WTC11 (cell line): ENCODE results near the gene MT1M. TPM values are rescaled to one million over a fixed set of nuclear protein-coding genes. Genes with fewer than 3 reads are reported as not detected.

ENCODE experiments used
- ATAC-seq: fragments of 200-7000 bp; cut with Tn5 transposase; 2 replicates; pipeline ENCODE4 v1.10.0; 2021; ENCODE audit warnings: mild to moderate bottlenecking, moderate library complexity
- CTCF ChIA-PET: fragments of 300-600 bp; sonication (Branson Sonifier 250); formaldehyde crosslinking; loops from one replicate; lab custom pipeline; 2021; ENCODE audit warnings: antibody characterized with exemption; lab: Charles Lee
- POLR2A ChIA-PET: fragments of 350-600 bp; sonication (Branson Sonifier 250); formaldehyde crosslinking; loops from one replicate; lab custom pipeline; 2021; ENCODE audit warnings: antibody characterized with exemption; lab: Charles Lee
- DNase-seq: peaks from one replicate; pipeline ENCODE4 v3.0.0; 2021; ENCODE audit warnings: low spot score
- H3K27ac Mint-ChIP-seq: 2 replicates; pipeline ENCODE4 v1.8.0; 2021; ENCODE audit warnings: mixed read lengths
- H3K27me3 Mint-ChIP-seq: 2 replicates; pipeline ENCODE4 v1.8.0; 2021; ENCODE audit warnings: low read depth, mild to moderate bottlenecking, moderate library complexity, mixed read lengths
- H3K36me3 Mint-ChIP-seq: 2 replicates; pipeline ENCODE4 v1.8.0; 2021; ENCODE audit warnings: mixed read lengths
- H3K4me1 Mint-ChIP-seq: 2 replicates; pipeline ENCODE4 v1.8.0; 2022; ENCODE audit warnings: mixed read lengths
- H3K4me3 Mint-ChIP-seq: 2 replicates; pipeline ENCODE4 v1.8.0; 2021; ENCODE audit warnings: mild to moderate bottlenecking, moderate library complexity, mixed read lengths
- H3K9me3 Mint-ChIP-seq: 2 replicates; pipeline ENCODE4 v1.8.0; 2021; ENCODE audit warnings: mixed read lengths
- AFF4 ChIP-seq: sonication (generic); formaldehyde crosslinking; IDR thresholded peaks from 2 replicates; pipeline ENCODE4 v1.8.1; 2023; ENCODE audit warnings: mild to moderate bottlenecking, missing genetic modification reagents, borderline replicate concordance
- AR ChIP-seq: fragments of 250-450 bp; sonication (Bioruptor Pico); IDR thresholded peaks from 2 replicates; pipeline ENCODE4 v1.9.0; 2021; ENCODE audit warnings: mild to moderate bottlenecking
- CREM ChIP-seq: sonication (generic); formaldehyde crosslinking; IDR thresholded peaks from 2 replicates; pipeline ENCODE4 v1.8.1; 2022; ENCODE audit warnings: mild to moderate bottlenecking, missing genetic modification reagents, moderate library complexity
- EMX1 ChIP-seq: fragments of 250-450 bp; sonication (Bioruptor Pico); IDR thresholded peaks from 2 replicates; pipeline ENCODE4 v1.8.0; 2021; ENCODE audit warnings: mild to moderate bottlenecking
- FOXJ3 ChIP-seq: sonication (generic); formaldehyde crosslinking; IDR thresholded peaks from 2 replicates; pipeline ENCODE4 v1.9.0; 2021; ENCODE audit warnings: missing genetic modification reagents, mild to moderate bottlenecking, borderline replicate concordance
- FOXP1 ChIP-seq: sonication (generic); formaldehyde crosslinking; IDR thresholded peaks from 2 replicates; pipeline ENCODE4 v1.8.0; 2022; ENCODE audit warnings: missing genetic modification reagents, mild to moderate bottlenecking, moderate library complexity, borderline replicate concordance
- IRF1 ChIP-seq: sonication (generic); formaldehyde crosslinking; IDR thresholded peaks from 2 replicates; pipeline ENCODE4 v1.8.0; 2023; ENCODE audit warnings: missing genetic modification reagents
- IRF2 ChIP-seq: sonication (generic); formaldehyde crosslinking; IDR thresholded peaks from 2 replicates; pipeline ENCODE4 v1.8.0; 2022; ENCODE audit warnings: low read depth, missing genetic modification reagents, borderline replicate concordance
- MXD4 ChIP-seq: fragments of 250-450 bp; sonication (Bioruptor Pico); IDR thresholded peaks from 2 replicates; pipeline ENCODE4 v1.8.0; 2021; ENCODE audit warnings: mild to moderate bottlenecking, moderate library complexity, borderline replicate concordance
- MYBL2 ChIP-seq: sonication (generic); formaldehyde crosslinking; IDR thresholded peaks from 2 replicates; pipeline ENCODE4 v1.8.1; 2023; ENCODE audit warnings: mild to moderate bottlenecking, moderate library complexity, missing genetic modification reagents
- NFE2L1 ChIP-seq: sonication (generic); formaldehyde crosslinking; IDR thresholded peaks from 2 replicates; pipeline ENCODE4 v1.8.1; 2023; ENCODE audit warnings: missing genetic modification reagents
- NFYB ChIP-seq: sonication (generic); formaldehyde crosslinking; conservative IDR thresholded peaks from 2 replicates; pipeline ENCODE4 v1.8.0; 2022; ENCODE audit warnings: low read depth, missing genetic modification reagents
- NR2C2 ChIP-seq: sonication (generic); formaldehyde crosslinking; IDR thresholded peaks from 2 replicates; pipeline ENCODE4 v1.8.0; 2022; ENCODE audit warnings: mild to moderate bottlenecking, missing genetic modification reagents
- PRRX2 ChIP-seq: fragments of 250-450 bp; sonication (Bioruptor Pico); IDR thresholded peaks from 2 replicates; pipeline ENCODE4 v1.8.0; 2021; ENCODE audit warnings: mild to moderate bottlenecking
- RELA ChIP-seq: sonication (generic); formaldehyde crosslinking; IDR thresholded peaks from 2 replicates; pipeline ENCODE4 v1.8.1; 2022; ENCODE audit warnings: missing genetic modification reagents, mild to moderate bottlenecking, borderline replicate concordance
- SOX15 ChIP-seq: fragments of 250-450 bp; sonication (Bioruptor Pico); IDR thresholded peaks from 2 replicates; pipeline ENCODE4 v1.9.0; 2021; ENCODE audit warnings: mild to moderate bottlenecking
- SP1 ChIP-seq: sonication (generic); formaldehyde crosslinking; conservative IDR thresholded peaks from 2 replicates; pipeline ENCODE4 v1.8.1; 2022; ENCODE audit warnings: missing genetic modification reagents
- TEAD1 ChIP-seq: sonication (generic); formaldehyde crosslinking; IDR thresholded peaks from 2 replicates; pipeline ENCODE4 v1.8.0; 2022; ENCODE audit warnings: mild to moderate bottlenecking, missing genetic modification reagents
- TEAD4 ChIP-seq: sonication (generic); formaldehyde crosslinking; IDR thresholded peaks from 2 replicates; pipeline ENCODE4 v1.8.0; 2022; ENCODE audit warnings: mild to moderate bottlenecking, missing genetic modification reagents
- ZBTB21 ChIP-seq: sonication (generic); formaldehyde crosslinking; IDR thresholded peaks from 2 replicates; pipeline ENCODE4 v1.8.1; 2023; ENCODE audit warnings: mild to moderate bottlenecking, missing genetic modification reagents, borderline replicate concordance
- ZNF219 ChIP-seq: sonication (generic); formaldehyde crosslinking; IDR thresholded peaks from 2 replicates; pipeline ENCODE4 v1.8.0; 2023; ENCODE audit warnings: missing genetic modification reagents, mild to moderate bottlenecking, borderline replicate concordance
- ZNF317 ChIP-seq: sonication (generic); formaldehyde crosslinking; IDR thresholded peaks from 2 replicates; pipeline ENCODE4 v1.8.1; 2023; ENCODE audit warnings: low read depth, mild to moderate bottlenecking, moderate library complexity, missing genetic modification reagents, borderline replicate concordance
- ZNF423 ChIP-seq: fragments of 250-450 bp; sonication (Bioruptor Pico); IDR thresholded peaks from 2 replicates; pipeline ENCODE4 v2.1.2; 2022; ENCODE audit warnings: mild to moderate bottlenecking, moderate library complexity
- total RNA-seq: library from RNA; stranded (reverse); gene quantifications from 3 replicates; pipeline ENCODE4 v1.2.3, GENCODE V29; 2021
- TF ChIP-seq, protein P1 (sequence below): sonication (generic); formaldehyde crosslinking; IDR thresholded peaks from 2 replicates; pipeline ENCODE4 v1.8.1; 2023; ENCODE audit warnings: mild to moderate bottlenecking, moderate library complexity, missing genetic modification reagents
- TF ChIP-seq, protein P2 (sequence below): sonication (generic); formaldehyde crosslinking; IDR thresholded peaks from 2 replicates; pipeline ENCODE4 v1.8.1; 2022; ENCODE audit warnings: missing genetic modification reagents, borderline replicate concordance
- TF ChIP-seq, protein P3 (sequence below): sonication (generic); formaldehyde crosslinking; IDR thresholded peaks from 2 replicates; pipeline ENCODE4 v1.8.1; 2022; ENCODE audit warnings: mild to moderate bottlenecking, moderate library complexity, missing genetic modification reagents

The MT1M gene
- total RNA-seq, 1 experiment from 2014 or later, result 4.7 TPM

- ATAC-seq (no peak), DNase-seq (no peak)
- H3K4me3 Mint-ChIP-seq, result peak overlapping the region; percentile 72
- ChIA-PET POLR2A (interaction anchor here (0.5 kb wide), 1 partner anchor 16 kb away, joined by 3 read pairs; no protein-coding TSS in a partner anchor), CTCF (interaction anchor here (1.0 kb wide), 2 partner anchors 14 to 31 kb away, joined by 3 read pairs; no protein-coding TSS in a partner anchor)
- peaks cover 31% of the 10 kb centered on the region for H3K4me1 Mint-ChIP-seq
- H3K9me3 Mint-ChIP-seq, result no peaks in the 10 kb centered on the region
- peaks cover 6% of the 10 kb centered on the region; the same call in 1 of the 2 replicates for H3K36me3 Mint-ChIP-seq
- TF ChIP-seq, protein P1, sequence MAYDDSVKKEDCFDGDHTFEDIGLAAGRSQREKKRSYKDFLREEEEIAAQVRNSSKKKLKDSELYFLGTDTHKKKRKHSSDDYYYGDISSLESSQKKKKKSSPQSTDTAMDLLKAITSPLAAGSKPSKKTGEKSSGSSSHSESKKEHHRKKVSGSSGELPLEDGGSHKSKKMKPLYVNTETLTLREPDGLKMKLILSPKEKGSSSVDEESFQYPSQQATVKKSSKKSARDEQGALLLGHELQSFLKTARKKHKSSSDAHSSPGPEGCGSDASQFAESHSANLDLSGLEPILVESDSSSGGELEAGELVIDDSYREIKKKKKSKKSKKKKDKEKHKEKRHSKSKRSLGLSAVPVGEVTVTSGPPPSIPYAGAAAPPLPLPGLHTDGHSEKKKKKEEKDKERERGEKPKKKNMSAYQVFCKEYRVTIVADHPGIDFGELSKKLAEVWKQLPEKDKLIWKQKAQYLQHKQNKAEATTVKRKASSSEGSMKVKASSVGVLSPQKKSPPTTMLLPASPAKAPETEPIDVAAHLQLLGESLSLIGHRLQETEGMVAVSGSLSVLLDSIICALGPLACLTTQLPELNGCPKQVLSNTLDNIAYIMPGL, result no peak
- no peak for TF ChIP-seq ZBTB21
- no peak for TF ChIP-seq MXD4
- no peak for TF ChIP-seq IRF2 (CRISPR knock-in tag)
- no peak for TF ChIP-seq NFYB (CRISPR knock-in tag)
- no peak for TF ChIP-seq EMX1 (CRISPR knock-in tag)
- no peak for TF ChIP-seq PRRX2
- TF ChIP-seq MYBL2, result no peak
- no peak for TF ChIP-seq NFE2L1 (CRISPR knock-in tag)
- no peak for TF ChIP-seq TEAD1 (CRISPR knock-in tag)
- TF ChIP-seq RELA (CRISPR knock-in tag), result no peak
- no peak for TF ChIP-seq NR2C2 (CRISPR knock-in tag)
- TF ChIP-seq CREM (CRISPR knock-in tag), result no peak
- TF ChIP-seq AFF4 (CRISPR knock-in tag), result no peak
- TF ChIP-seq SP1 (CRISPR knock-in tag), result no peak
- TF ChIP-seq FOXP1 (CRISPR knock-in tag), result no peak
- TF ChIP-seq SOX15 (CRISPR knock-in tag), result no peak
- TF ChIP-seq, protein P2, sequence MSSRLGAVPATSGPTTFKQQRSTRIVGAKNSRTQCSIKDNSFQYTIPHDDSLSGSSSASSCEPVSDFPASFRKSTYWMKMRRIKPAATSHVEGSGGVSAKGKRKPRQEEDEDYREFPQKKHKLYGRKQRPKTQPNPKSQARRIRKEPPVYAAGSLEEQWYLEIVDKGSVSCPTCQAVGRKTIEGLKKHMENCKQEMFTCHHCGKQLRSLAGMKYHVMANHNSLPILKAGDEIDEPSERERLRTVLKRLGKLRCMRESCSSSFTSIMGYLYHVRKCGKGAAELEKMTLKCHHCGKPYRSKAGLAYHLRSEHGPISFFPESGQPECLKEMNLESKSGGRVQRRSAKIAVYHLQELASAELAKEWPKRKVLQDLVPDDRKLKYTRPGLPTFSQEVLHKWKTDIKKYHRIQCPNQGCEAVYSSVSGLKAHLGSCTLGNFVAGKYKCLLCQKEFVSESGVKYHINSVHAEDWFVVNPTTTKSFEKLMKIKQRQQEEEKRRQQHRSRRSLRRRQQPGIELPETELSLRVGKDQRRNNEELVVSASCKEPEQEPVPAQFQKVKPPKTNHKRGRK (CRISPR knock-in tag), result no peak
- TF ChIP-seq ZNF219, result no peak
- TF ChIP-seq, all 79 proteins: peak for 0
- Mint-ChIP-seq H3K27ac (no peak overlapping the region), H3K27me3 (peaks cover 100% of the 10 kb centered on the region)
Measured at GRCh38 chr16:56631832-56632155, 665 bp upstream of the MT1M start.

- CTCF ChIA-PET, result interaction anchor here (0.8 to 1.0 kb wide), 2 partner anchors 15 to 29 kb away, joined by 3 read pairs; no protein-coding TSS in a partner anchor
- H3K9me3 Mint-ChIP-seq, result no peaks in the 10 kb centered on the region
- H3K4me3 Mint-ChIP-seq, result peak overlapping the region; percentile 72
- no peak overlapping the region for H3K27ac Mint-ChIP-seq
- DNase-seq, result no peak
- H3K4me1 Mint-ChIP-seq, result peaks cover 28% of the 10 kb centered on the region
- peaks cover 6% of the 10 kb centered on the region; the same call in 1 of the 2 replicates for H3K36me3 Mint-ChIP-seq
- ATAC-seq, result peak; percentile 4
- POLR2A ChIA-PET, result interaction anchor here (0.6 kb wide), 2 partner anchors 9 to 25 kb away, joined by 3 to 4 read pairs; partner anchors contain the start of gene MT2A
- H3K27me3 Mint-ChIP-seq, result peaks cover 100% of the 10 kb centered on the region
- no peak for TF ChIP-seq ZNF317
- TF ChIP-seq, protein P3, sequence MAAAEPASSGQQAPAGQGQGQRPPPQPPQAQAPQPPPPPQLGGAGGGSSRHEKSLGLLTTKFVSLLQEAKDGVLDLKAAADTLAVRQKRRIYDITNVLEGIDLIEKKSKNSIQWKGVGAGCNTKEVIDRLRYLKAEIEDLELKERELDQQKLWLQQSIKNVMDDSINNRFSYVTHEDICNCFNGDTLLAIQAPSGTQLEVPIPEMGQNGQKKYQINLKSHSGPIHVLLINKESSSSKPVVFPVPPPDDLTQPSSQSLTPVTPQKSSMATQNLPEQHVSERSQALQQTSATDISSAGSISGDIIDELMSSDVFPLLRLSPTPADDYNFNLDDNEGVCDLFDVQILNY, result no peak
- no peak for TF ChIP-seq FOXJ3
- TF ChIP-seq ZNF423 (CRISPR knock-in tag), result no peak
- TF ChIP-seq AR, result no peak
- TF ChIP-seq NFYB (CRISPR knock-in tag), result no peak
- TF ChIP-seq IRF1 (CRISPR knock-in tag), result no peak
- no peak for TF ChIP-seq TEAD4 (CRISPR knock-in tag)
Measured at GRCh38 chr16:56632848-56633365, 448 bp downstream of the MT1M start.
